ENCODE results near the gene KCNA1.
A peak's percentile ranks its signal among the peaks of the same experiment; 100 is the strongest.

The KCNA1 gene

DNA sequence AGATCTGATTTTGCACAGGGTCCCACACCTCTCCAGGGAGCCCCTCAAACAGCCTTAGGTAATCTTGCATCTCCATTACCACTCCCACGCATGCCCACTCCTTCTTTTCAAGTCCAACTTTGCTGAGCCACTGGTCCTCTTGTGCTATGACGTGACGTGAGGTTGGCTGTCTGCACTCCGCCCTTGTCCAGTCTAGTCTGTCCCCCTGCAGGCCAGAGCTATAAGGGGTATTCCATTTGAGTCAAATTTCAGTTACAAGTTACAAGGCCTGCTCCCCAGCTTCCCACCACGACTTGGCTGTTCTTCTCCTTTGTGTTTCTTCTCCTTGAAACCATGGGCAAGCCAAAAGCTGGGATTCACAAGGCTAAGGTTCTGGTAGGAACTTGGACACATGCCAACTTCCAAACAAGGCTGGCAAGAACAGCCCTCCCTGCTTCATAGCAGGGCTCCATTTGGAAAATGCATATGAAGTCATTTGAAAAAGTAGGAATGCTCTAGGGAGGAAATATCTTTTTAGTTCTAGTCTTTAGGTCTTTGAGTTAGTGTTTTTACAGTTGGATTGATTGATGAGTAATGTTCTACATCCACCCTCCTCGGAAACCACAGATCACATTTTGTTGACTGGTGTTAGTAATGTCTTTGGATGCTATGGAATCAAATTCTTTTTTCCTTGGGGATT, 49.1 kb downstream of the KCNA1 start:
- Histone ChIP-seq H2BK12ac (ENCODE audit: low read length) (no peak overlapping the region), H3K4me2 (ENCODE audit: low read length) (no peak overlapping the region), H3K14ac (ENCODE audit: low read length) (no peak overlapping the region), H3K4me1 (ENCODE audit: control insufficient read depth in 1 of 2, insufficient read depth in 2 of 2, low read length in 2 of 2) (no peaks in the 10 kb centered on the region), H3K36me3 (ENCODE audit: control insufficient read depth in 1 of 2, insufficient read depth in 2 of 2, low read length in 2 of 2) (no peaks in the 10 kb centered on the region), H3K9ac (ENCODE audit: low read length) (no peak overlapping the region), H3K4ac (ENCODE audit: low read depth, low read length) (no peak overlapping the region), H2BK5ac (ENCODE audit: low read depth, low read length, poor library complexity) (no peak overlapping the region), H4K12ac (ENCODE audit: low read depth, low read length) (no peak overlapping the region), H2AFZ (ENCODE audit: insufficient read depth, low read length, poor library complexity) (no peak overlapping the region), H3K9me3 (ENCODE audit: insufficient read depth, low read depth, low read length) (no peaks in the 10 kb centered on the region), H3K23ac (ENCODE audit: low read length) (no peak overlapping the region), H3K27me3 (ENCODE audit: insufficient read depth, low read length) (peaks cover 1% of the 10 kb centered on the region), H3K18ac (ENCODE audit: low read length) (no peak overlapping the region), H3K79me1 (ENCODE audit: low read length) (no peaks in the 10 kb centered on the region), H2BK120ac (ENCODE audit: insufficient read depth, low read length, poor library complexity) (no peak overlapping the region), H2AK5ac (ENCODE audit: low read length) (no peak overlapping the region), H3K27ac (ENCODE audit: low read depth, low read length) (no peak overlapping the region), H3K4me3 (ENCODE audit: low read depth, low read length) (no peak overlapping the region), H4K91ac (ENCODE audit: low read depth, low read length) (no peak overlapping the region), H4K8ac (ENCODE audit: low read depth, low read length) (no peak overlapping the region), H3K79me2 (ENCODE audit: control insufficient read depth, insufficient read depth, low read length, poor library complexity) (no peaks in the 10 kb centered on the region)
- no peak for DNase-seq
- WGBS (ENCODE audit: extremely low coverage, insufficient coverage, insufficient read length), result no CpG with 5 or more reads among the region's 6 CpGs

DNA sequence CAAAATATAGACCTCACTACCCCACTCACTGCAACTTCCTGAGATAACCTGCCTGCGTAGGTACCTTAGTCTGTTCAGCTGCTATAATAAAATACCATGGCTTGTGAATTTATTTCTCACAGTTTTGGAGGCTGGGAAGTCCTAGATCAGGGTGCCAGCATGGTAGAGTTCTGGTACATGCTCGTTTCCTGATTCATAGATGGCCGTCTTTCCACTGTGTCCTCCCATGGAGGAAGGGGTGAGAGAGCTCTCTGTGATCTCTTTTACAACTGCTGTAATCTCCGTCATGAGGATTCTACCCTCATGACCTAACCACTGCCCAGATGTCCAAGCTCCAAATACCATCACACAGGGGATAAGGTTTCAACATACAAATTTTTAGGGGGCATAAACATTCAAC, 49.7 kb downstream of the KCNA1 start:
- DNase-seq, result peak; percentile 69 to 75
- H4K12ac ChIP-seq (ENCODE audit: low read depth, low read length), result no peak overlapping the region
- no peak overlapping the region for H3K9ac ChIP-seq (ENCODE audit: low read length)
- no peak overlapping the region for H3K4me3 ChIP-seq (ENCODE audit: low read depth, low read length)
- no peak overlapping the region for H3K4ac ChIP-seq (ENCODE audit: low read depth, low read length)
- H3K79me1 ChIP-seq (ENCODE audit: low read length), result no peaks in the 10 kb centered on the region
- H3K9me3 ChIP-seq (ENCODE audit: insufficient read depth, low read depth, low read length), result no peaks in the 10 kb centered on the region
- no peak overlapping the region for H3K14ac ChIP-seq (ENCODE audit: low read length)
- no peak overlapping the region for H4K8ac ChIP-seq (ENCODE audit: low read depth, low read length)
- no peak overlapping the region for H2BK5ac ChIP-seq (ENCODE audit: low read depth, low read length, poor library complexity)
- no peak overlapping the region for H3K27ac ChIP-seq (ENCODE audit: low read depth, low read length)
- no peak overlapping the region for H2BK12ac ChIP-seq (ENCODE audit: low read length)
- H3K23ac ChIP-seq (ENCODE audit: low read length), result no peak overlapping the region
- H2BK120ac ChIP-seq (ENCODE audit: insufficient read depth, low read length, poor library complexity), result no peak overlapping the region
- H3K18ac ChIP-seq (ENCODE audit: low read length), result no peak overlapping the region
- H3K4me1 ChIP-seq (ENCODE audit: control insufficient read depth in 1 of 2, insufficient read depth in 2 of 2, low read length in 2 of 2), result no peaks in the 10 kb centered on the region
- H2AK5ac ChIP-seq (ENCODE audit: low read length), result no peak overlapping the region
- no peaks in the 10 kb centered on the region for H3K36me3 ChIP-seq (ENCODE audit: control insufficient read depth in 1 of 2, insufficient read depth in 2 of 2, low read length in 2 of 2)
- H2AFZ ChIP-seq (ENCODE audit: insufficient read depth, low read length, poor library complexity), result no peak overlapping the region
- WGBS (ENCODE audit: extremely low coverage, insufficient coverage, insufficient read length), result no CpG with 5 or more reads among the region's 4 CpGs
- H3K79me2 ChIP-seq (ENCODE audit: control insufficient read depth, insufficient read depth, low read length, poor library complexity), result no peaks in the 10 kb centered on the region
- H3K27me3 ChIP-seq (ENCODE audit: insufficient read depth, low read length), result no peaks in the 10 kb centered on the region
- no peak overlapping the region for H4K91ac ChIP-seq (ENCODE audit: low read depth, low read length)
- H3K4me2 ChIP-seq (ENCODE audit: low read length), result no peak overlapping the region

DNA sequence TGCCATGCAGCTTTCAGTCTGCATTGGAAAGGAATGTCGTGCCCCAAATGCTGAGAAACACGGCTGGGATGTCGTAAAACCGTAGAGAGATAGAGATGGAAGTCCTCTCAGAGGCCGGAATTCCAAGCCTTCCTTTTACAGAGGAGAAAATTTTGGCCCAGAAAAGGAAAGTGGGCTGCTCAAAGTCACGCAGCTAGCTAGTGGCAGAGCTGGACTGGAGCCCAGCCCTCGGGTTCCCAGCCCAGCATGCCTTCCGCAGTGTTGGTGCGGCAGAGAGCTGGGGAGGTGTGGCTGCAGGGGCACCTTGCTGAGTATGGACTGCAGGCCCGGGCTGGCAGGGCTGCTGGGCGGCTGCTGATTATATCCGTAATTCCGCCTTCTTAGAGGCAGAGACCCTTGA, 50.3 kb downstream of the KCNA1 start:
- DNase-seq, result no peak
- Histone ChIP-seq H3K18ac (ENCODE audit: low read length) (no peak overlapping the region), H3K79me2 (ENCODE audit: control insufficient read depth, insufficient read depth, low read length, poor library complexity) (no peaks in the 10 kb centered on the region), H3K23ac (ENCODE audit: low read length) (no peak overlapping the region), H3K14ac (ENCODE audit: low read length) (no peak overlapping the region), H3K9me3 (ENCODE audit: insufficient read depth, low read depth, low read length) (no peaks in the 10 kb centered on the region), H3K79me1 (ENCODE audit: low read length) (no peaks in the 10 kb centered on the region), H3K9ac (ENCODE audit: low read length) (no peak overlapping the region), H3K4me1 (ENCODE audit: control insufficient read depth in 1 of 2, insufficient read depth in 2 of 2, low read length in 2 of 2) (no peaks in the 10 kb centered on the region), H4K91ac (ENCODE audit: low read depth, low read length) (no peak overlapping the region), H2BK5ac (ENCODE audit: low read depth, low read length, poor library complexity) (no peak overlapping the region), H2AFZ (ENCODE audit: insufficient read depth, low read length, poor library complexity) (no peak overlapping the region), H3K27me3 (ENCODE audit: insufficient read depth, low read length) (no peaks in the 10 kb centered on the region), H2AK5ac (ENCODE audit: low read length) (no peak overlapping the region), H3K4me3 (ENCODE audit: low read depth, low read length) (no peak overlapping the region), H3K4me2 (ENCODE audit: low read length) (no peak overlapping the region), H4K12ac (ENCODE audit: low read depth, low read length) (no peak overlapping the region), H3K27ac (ENCODE audit: low read depth, low read length) (no peak overlapping the region), H3K36me3 (ENCODE audit: control insufficient read depth in 1 of 2, insufficient read depth in 2 of 2, low read length in 2 of 2) (no peaks in the 10 kb centered on the region), H2BK120ac (ENCODE audit: insufficient read depth, low read length, poor library complexity) (no peak overlapping the region), H2BK12ac (ENCODE audit: low read length) (no peak overlapping the region), H4K8ac (ENCODE audit: low read depth, low read length) (no peak overlapping the region), H3K4ac (ENCODE audit: low read depth, low read length) (no peak overlapping the region)
- no CpG with 5 or more reads among the region's 13 CpGs for whole genome bisulfite sequencing (ENCODE audit: extremely low coverage, insufficient coverage, insufficient read length)

DNA sequence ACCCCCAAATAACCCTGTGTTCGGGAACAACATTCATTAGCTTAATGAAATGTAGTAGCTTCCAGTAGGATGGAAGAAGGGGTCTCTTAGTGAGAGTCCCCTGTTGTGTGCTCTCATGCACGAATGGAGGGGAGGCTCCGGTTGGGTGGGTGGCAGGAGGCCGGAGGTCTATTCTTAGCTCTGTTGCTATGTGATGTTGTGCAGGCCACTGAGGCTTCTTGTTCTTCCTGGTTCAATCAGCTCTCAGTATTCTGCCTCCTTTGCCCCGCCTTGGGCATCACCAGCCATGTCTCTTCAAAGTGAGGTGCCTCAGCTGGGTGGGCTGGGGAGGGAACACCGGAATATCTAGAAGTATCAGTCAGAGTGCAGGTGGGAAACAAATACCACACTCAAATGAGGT, 50.8 kb downstream of the KCNA1 start:
- Histone ChIP-seq H3K79me1 (ENCODE audit: low read length) (no peaks in the 10 kb centered on the region), H2AK5ac (ENCODE audit: low read length) (no peak overlapping the region), H3K4me1 (ENCODE audit: control insufficient read depth in 1 of 2, insufficient read depth in 2 of 2, low read length in 2 of 2) (no peaks in the 10 kb centered on the region), H2BK12ac (ENCODE audit: low read length) (no peak overlapping the region), H3K27me3 (ENCODE audit: insufficient read depth, low read length) (no peaks in the 10 kb centered on the region), H3K14ac (ENCODE audit: low read length) (no peak overlapping the region), H2AFZ (ENCODE audit: insufficient read depth, low read length, poor library complexity) (no peak overlapping the region), H4K91ac (ENCODE audit: low read depth, low read length) (no peak overlapping the region), H3K4ac (ENCODE audit: low read depth, low read length) (no peak overlapping the region), H3K23ac (ENCODE audit: low read length) (no peak overlapping the region), H2BK120ac (ENCODE audit: insufficient read depth, low read length, poor library complexity) (no peak overlapping the region), H3K9ac (ENCODE audit: low read length) (no peak overlapping the region), H3K9me3 (ENCODE audit: insufficient read depth, low read depth, low read length) (no peaks in the 10 kb centered on the region), H2BK5ac (ENCODE audit: low read depth, low read length, poor library complexity) (no peak overlapping the region), H4K8ac (ENCODE audit: low read depth, low read length) (no peak overlapping the region), H3K27ac (ENCODE audit: low read depth, low read length) (no peak overlapping the region), H3K18ac (ENCODE audit: low read length) (no peak overlapping the region), H3K4me3 (ENCODE audit: low read depth, low read length) (no peak overlapping the region), H3K79me2 (ENCODE audit: control insufficient read depth, insufficient read depth, low read length, poor library complexity) (no peaks in the 10 kb centered on the region), H4K12ac (ENCODE audit: low read depth, low read length) (no peak overlapping the region), H3K4me2 (ENCODE audit: low read length) (no peak overlapping the region), H3K36me3 (ENCODE audit: control insufficient read depth in 1 of 2, insufficient read depth in 2 of 2, low read length in 2 of 2) (no peaks in the 10 kb centered on the region)
- WGBS (ENCODE audit: extremely low coverage, insufficient coverage, insufficient read length), result no CpG with 5 or more reads among the region's 6 CpGs
- no peak for DNase-seq
